OCI-LY1 (cell line): Measurements from ENCODE around the gene WBP4.
"Not testable (repeated sequence)": the region's sequence is repeated elsewhere in the genome, so short reads cannot be mapped to it uniquely, and the experiment has no call there.

Experiments
- H2AFZ ChIP-seq: fragments of 200-600 bp; sonication (generic), shearing (Covaris generic); 2 replicates; pipeline ENCODE4 v1.6.0; 2014; ENCODE audit warnings: antibody characterized with exemption, mild to moderate bottlenecking, low read length
- H3F3A ChIP-seq: fragments of 200-600 bp; sonication (generic), shearing (Covaris generic); 2 replicates; pipeline ENCODE4 v1.6.0; 2014; ENCODE audit warnings: mild to moderate bottlenecking, antibody characterized with exemption, low read length, moderate library complexity; ENCODE audit not compliant: insufficient read depth
- H3K27ac ChIP-seq: fragments of 200-600 bp; sonication (generic); 2 replicates; pipeline ENCODE4 v1.5.1; 2014; ENCODE audit warnings: low read length, mixed run types, mild to moderate bottlenecking, low read depth; ENCODE audit not compliant: poor library complexity, severe bottlenecking
- H3K27me3 ChIP-seq: fragments of 200-600 bp; sonication (generic); 2 replicates; pipeline ENCODE4 v1.6.0; 2014; ENCODE audit warnings: antibody characterized with exemption, mild to moderate bottlenecking, low read length, moderate library complexity; ENCODE audit not compliant: insufficient read depth
- H3K36me3 ChIP-seq: fragments of 200-600 bp; sonication (generic); 2 replicates; pipeline ENCODE4 v1.6.1; 2014; ENCODE audit warnings: mild to moderate bottlenecking, antibody characterized with exemption, low read length, moderate library complexity, mixed read lengths; ENCODE audit not compliant: insufficient read depth
- H3K4me1 ChIP-seq: fragments of 200-600 bp; sonication (generic); 2 replicates; pipeline ENCODE4 v1.5.1; 2014; ENCODE audit warnings: mild to moderate bottlenecking, low read length, moderate library complexity; ENCODE audit not compliant: insufficient read depth, severe bottlenecking
- H3K4me2 ChIP-seq: fragments of 200-600 bp; sonication (generic), shearing (Covaris generic); 2 replicates; pipeline ENCODE4 v1.6.1; 2014; ENCODE audit warnings: low read length
- H3K4me3 ChIP-seq: fragments of 200-600 bp; sonication (generic); 2 replicates; pipeline ENCODE4 v1.5.1; 2014; ENCODE audit warnings: low read length, low read depth, mild to moderate bottlenecking, mixed read lengths; ENCODE audit not compliant: poor library complexity, severe bottlenecking
- H3K79me2 ChIP-seq: fragments of 200-600 bp; shearing (Covaris generic); 2 replicates; pipeline ENCODE4 v1.6.1; 2016; ENCODE audit warnings: mixed run types, low read length, mixed read lengths; ENCODE audit not compliant: insufficient read depth
- H3K9ac ChIP-seq: fragments of 200-600 bp; sonication (generic), shearing (Covaris generic); 2 replicates; pipeline ENCODE4 v1.6.1; 2014; ENCODE audit warnings: mild to moderate bottlenecking, low read length, mixed read lengths
- H3K9me2 ChIP-seq: fragments of 200-600 bp; sonication (generic), shearing (Covaris generic); 2 replicates; pipeline ENCODE4 v1.6.1; 2014; ENCODE audit warnings: low read depth, mild to moderate bottlenecking, low read length, mixed read lengths
- H3K9me3 ChIP-seq: fragments of 200-600 bp; shearing (Covaris generic); 2 replicates; pipeline ENCODE4 v1.6.1; 2014; ENCODE audit warnings: low read length, mixed read lengths
- H4K20me1 ChIP-seq: fragments of 200-600 bp; sonication (generic), shearing (Covaris generic); 2 replicates; pipeline ENCODE4 v1.6.0; 2016; ENCODE audit warnings: mild to moderate bottlenecking, low read length; ENCODE audit not compliant: insufficient read depth
- CTCF ChIP-seq: fragments of 200-600 bp; sonication (generic), shearing (Covaris generic); IDR thresholded peaks from 2 replicates; pipeline ENCODE4 v1.5.1; 2017; ENCODE audit warnings: mild to moderate bottlenecking, antibody characterized with exemption, low read length, moderate library complexity, mixed read lengths
- EZH2 ChIP-seq: fragments of 200-600 bp; sonication (generic), shearing (Covaris generic); IDR thresholded peaks from 2 replicates; pipeline ENCODE4 v1.8.0; 2017; ENCODE audit warnings: borderline replicate concordance, mixed run types, mild to moderate bottlenecking, antibody characterized with exemption, low read length, moderate library complexity, mixed read lengths

The WBP4 gene

GRCh38 chr13:41077475-41077874 lies 16.2 kb downstream of the WBP4 start:
- Histone ChIP-seq H3K36me3 (peaks cover 47% of the 10 kb centered on the region), H3K27ac (no peak overlapping the region)

GRCh38 chr13:41079725-41080124 lies 18.4 kb downstream of the WBP4 start:
- Histone ChIP-seq H3K9me3 (no peaks in the 10 kb centered on the region), H3K27me3 (no peaks in the 10 kb centered on the region), H3K9ac (no peak overlapping the region), H3K4me3 (no peak overlapping the region), H3F3A (no peaks in the 10 kb centered on the region), H3K27ac (no peak overlapping the region), H3K4me2 (no peak overlapping the region), H3K79me2 (no peaks in the 10 kb centered on the region), H2AFZ (no peak overlapping the region), H4K20me1 (no peaks in the 10 kb centered on the region), H3K36me3 (peaks cover 45% of the 10 kb centered on the region), H3K9me2 (no peaks in the 10 kb centered on the region), H3K4me1 (no peaks in the 10 kb centered on the region)
- no peak for TF ChIP-seq CTCF
- TF ChIP-seq EZH2 = no peak

More at GRCh38 chr13:41077475-41077874, 16.2 kb downstream of the WBP4 start:
- Histone ChIP-seq H3K79me2 (no peaks in the 10 kb centered on the region), H3K9me3 (no peaks in the 10 kb centered on the region), H3K9ac (no peak overlapping the region), H4K20me1 (no peaks in the 10 kb centered on the region), H3F3A (no peaks in the 10 kb centered on the region), H3K9me2 (no peaks in the 10 kb centered on the region), H3K27me3 (no peaks in the 10 kb centered on the region), H2AFZ (no peak overlapping the region), H3K4me1 (no peaks in the 10 kb centered on the region), H3K4me3 (no peak overlapping the region), H3K4me2 (no peak overlapping the region)
- TF ChIP-seq CTCF (no peak), EZH2 (no peak)

GRCh38 chr13:41085961-41086585 lies 24.8 kb downstream of the WBP4 start:
- H3K36me3 ChIP-seq = peaks cover 15% of the 10 kb centered on the region
- no peak overlapping the region for H3K27ac ChIP-seq
- no peak overlapping the region for H3K4me3 ChIP-seq
- no peaks in the 10 kb centered on the region for H3F3A ChIP-seq
- no peaks in the 10 kb centered on the region for H3K9me3 ChIP-seq
- no peaks in the 10 kb centered on the region for H3K79me2 ChIP-seq
- no peak overlapping the region for H3K9ac ChIP-seq
- no peak overlapping the region for H3K4me2 ChIP-seq
- no peaks in the 10 kb centered on the region for H3K27me3 ChIP-seq
- H2AFZ ChIP-seq = no peak overlapping the region
- H3K9me2 ChIP-seq = no peaks in the 10 kb centered on the region
- H3K4me1 ChIP-seq = no peaks in the 10 kb centered on the region
- no peak for TF ChIP-seq CTCF
- no peak for TF ChIP-seq EZH2
- no peaks in the 10 kb centered on the region for H4K20me1 ChIP-seq

GRCh38 chr13:41095681-41096080 lies 34.4 kb downstream of the WBP4 start:
- H3K79me2 ChIP-seq = not testable (repeated sequence)

More at GRCh38 chr13:41095681-41096080, 34.4 kb downstream of the WBP4 start:
- not testable (repeated sequence) for H3K9me2 ChIP-seq, H3K27me3 ChIP-seq, H3K4me3 ChIP-seq, H3F3A ChIP-seq, H3K4me1 ChIP-seq, H2AFZ ChIP-seq, H3K27ac ChIP-seq, H4K20me1 ChIP-seq, H3K4me2 ChIP-seq, H3K9ac ChIP-seq, H3K36me3 ChIP-seq, H3K9me3 ChIP-seq
